ENCODE measurements around the gene SERPINA9. TPM values are rescaled to one million over a fixed set of nuclear protein-coding genes. Genes with fewer than 3 reads are reported as not detected.

Gene SERPINA9
- total RNA-seq, 1 donor from 2014 or later, result not detected

- H3K27ac ChIP-seq, result no peak overlapping the region
- ATAC-seq, result no peak
- H3K4me3 ChIP-seq, result no peak overlapping the region
- intact Hi-C loops (cut with DNase I), result no loop called here
- TF ChIP-seq CTCF (IDR thresholded peaks at IDR 0.05), result no peak
- DNase-seq, result no peak
- H3K9me3 ChIP-seq, result no peaks in the 10 kb centered on the region
- H3K4me1 ChIP-seq, result no peaks in the 10 kb centered on the region
- no peaks in the 10 kb centered on the region for H3K36me3 ChIP-seq
- H3K27me3 ChIP-seq (ENCODE audit: low read depth), result peaks cover 11% of the 10 kb centered on the region
Measured at GRCh38 chr14:94439453-94440057, 36.4 kb downstream of the SERPINA9 start.

DNA sequence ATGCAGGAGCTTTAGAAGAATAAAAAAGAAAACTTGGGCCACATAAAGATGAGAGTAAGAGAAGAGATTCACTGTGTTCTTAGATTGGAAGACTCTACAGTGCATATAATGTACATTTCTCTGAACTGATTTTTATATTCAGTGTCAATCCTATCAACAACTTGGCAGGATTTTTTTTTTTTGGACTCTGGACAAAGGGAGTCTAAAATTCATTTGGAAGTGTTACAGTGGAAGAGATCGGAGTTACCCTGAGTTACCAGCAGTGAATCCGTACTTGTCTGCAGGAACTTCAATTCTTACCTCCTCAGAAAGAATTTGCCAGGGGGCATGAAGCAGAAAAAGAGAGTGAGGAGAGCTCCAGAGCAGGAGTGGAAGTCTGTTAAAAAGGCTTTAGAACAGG is 47.4 kb downstream of the SERPINA9 start:
- Histone ChIP-seq H3K9me3 (no peaks in the 10 kb centered on the region), H3K27ac (no peak overlapping the region), H3K36me3 (no peaks in the 10 kb centered on the region), H3K27me3 (ENCODE audit: low read depth) (peaks cover 9% of the 10 kb centered on the region), H3K4me1 (no peaks in the 10 kb centered on the region), H3K4me3 (no peak overlapping the region)
- no peak for TF ChIP-seq CTCF (IDR thresholded peaks at IDR 0.05)
- no peak for ATAC-seq
- DNase-seq, result no peak
- intact Hi-C loops (cut with DNase I), result no loop called here

DNA sequence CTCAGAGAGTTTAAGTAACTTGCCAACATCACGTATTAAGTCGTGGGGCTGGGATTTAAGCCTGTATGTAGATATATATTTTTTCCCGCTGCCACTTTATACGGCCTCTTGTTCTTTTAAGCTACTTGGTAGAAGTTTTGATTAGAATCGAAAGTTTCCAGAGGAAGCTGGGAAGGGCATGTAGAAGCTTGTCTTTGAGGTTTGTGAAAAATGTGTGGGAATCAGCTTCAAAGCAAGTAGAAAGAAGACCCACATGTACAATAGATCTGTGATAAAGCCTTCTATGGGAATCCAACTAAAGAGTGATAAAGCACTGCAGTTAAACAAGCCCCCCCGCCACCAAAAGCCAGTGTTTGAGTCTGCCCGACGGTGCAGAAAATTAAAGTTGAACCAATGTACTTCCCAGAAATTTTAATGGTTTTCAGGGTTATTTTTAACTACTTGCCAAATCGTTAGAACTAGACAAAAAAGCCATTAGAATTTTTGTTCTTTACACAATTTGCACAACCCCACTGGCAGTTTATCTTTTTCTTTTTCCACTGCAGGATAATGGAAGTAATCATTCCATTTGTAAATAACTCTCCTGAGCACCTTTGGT is 48.9 kb downstream of the SERPINA9 start:
- Histone ChIP-seq H3K36me3 (no peaks in the 10 kb centered on the region), H3K27ac (no peak overlapping the region), H3K27me3 (ENCODE audit: low read depth) (peaks cover 9% of the 10 kb centered on the region), H3K9me3 (no peaks in the 10 kb centered on the region), H3K4me1 (no peaks in the 10 kb centered on the region), H3K4me3 (no peak overlapping the region)
- intact Hi-C loops (cut with DNase I), result no loop called here
- ATAC-seq, result no peak
- no peak for TF ChIP-seq CTCF (IDR thresholded peaks at IDR 0.05)
- DNase-seq, result no peak

- Histone ChIP-seq H3K4me3 (no peak overlapping the region), H3K4me1 (no peaks in the 10 kb centered on the region), H3K9me3 (no peaks in the 10 kb centered on the region), H3K27ac (no peak overlapping the region), H3K36me3 (no peaks in the 10 kb centered on the region), H3K27me3 (ENCODE audit: low read depth) (peaks cover 9% of the 10 kb centered on the region)
- TF ChIP-seq CTCF (IDR thresholded peaks at IDR 0.05), result no peak
- DNase-seq (no peak), ATAC-seq (no peak)
- intact Hi-C loops (cut with DNase I), result no loop called here
Measured at GRCh38 chr14:94426526-94426925, 49.5 kb downstream of the SERPINA9 start.

DNA sequence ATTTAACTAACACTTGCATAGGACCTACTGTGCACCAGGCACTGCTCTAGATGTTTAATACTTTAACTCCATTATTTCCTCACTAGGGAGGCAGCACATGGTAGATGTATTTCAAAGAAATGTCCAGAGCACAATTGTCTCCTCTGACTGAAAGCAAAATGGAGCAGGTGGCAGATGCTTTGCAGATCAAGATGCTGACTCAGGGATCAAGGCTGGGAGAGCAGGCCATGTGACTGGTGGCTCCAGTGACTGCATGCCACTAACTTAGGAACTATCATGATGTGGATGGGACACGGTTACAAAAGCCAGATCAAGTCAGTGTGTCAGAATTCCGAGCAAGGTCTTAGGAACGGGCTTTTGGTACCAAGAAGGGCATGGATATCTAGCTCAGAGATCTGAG is 51.6 kb downstream of the SERPINA9 start:
- Histone ChIP-seq H3K27me3 (ENCODE audit: low read depth) (peaks cover 9% of the 10 kb centered on the region), H3K27ac (no peak overlapping the region), H3K36me3 (no peaks in the 10 kb centered on the region), H3K4me3 (no peak overlapping the region), H3K9me3 (no peaks in the 10 kb centered on the region), H3K4me1 (no peaks in the 10 kb centered on the region)
- ATAC-seq (no peak), DNase-seq (no peak)
- no peak for TF ChIP-seq CTCF (IDR thresholded peaks at IDR 0.05)
- intact Hi-C loops (cut with DNase I), result no loop called here

Measured in lower lobe of right lung (tissue), 2 donors.